GM23248 (cell line): ENCODE measurements around the gene SCO2.

Experiments used
- EZH2 ChIP-seq: fragments of 200-600 bp; sonication (generic); IDR thresholded peaks from 2 replicates; pipeline ENCODE4 v1.6.1; 2018; ENCODE audit warnings: antibody characterized with exemption, mild to moderate bottlenecking; ENCODE audit not compliant: insufficient read depth, poor library complexity, severe bottlenecking
- EZH2phosphoT487 ChIP-seq: fragments of 200-600 bp; sonication (generic); IDR thresholded peaks from 2 replicates; pipeline ENCODE4 v1.6.1; 2018; ENCODE audit warnings: antibody characterized with exemption, moderate library complexity, mild to moderate bottlenecking, low read depth; ENCODE audit not compliant: insufficient read depth

GRCh38 chr22:50563413-50564160 lies 38.2 kb upstream of the SCO2 start:
- TF ChIP-seq EZH2: no peak
- TF ChIP-seq EZH2phosphoT487: no peak
